Neural cell (in vitro differentiated cells): ENCODE results near the gene VAV3. TPM values are rescaled to one million over a fixed set of nuclear protein-coding genes. Genes with fewer than 3 reads are reported as not detected.

Experiments
- H2AFZ ChIP-seq: fragments of 200-600, 300-800 bp; sonication (generic), shearing (Covaris generic); 2 replicates; pipeline ENCODE4 v1.6.0; 2014; ENCODE audit warnings: low read depth, mild to moderate bottlenecking, antibody characterized with exemption, low read length, moderate library complexity
- H3F3A ChIP-seq: fragments of 200-600 bp; shearing (Covaris generic); 2 replicates; pipeline ENCODE4 v1.6.1; 2016; ENCODE audit warnings: mild to moderate bottlenecking, moderate library complexity, mixed read lengths, antibody characterized with exemption, low read length; ENCODE audit not compliant: insufficient read depth, poor library complexity, severe bottlenecking
- H3K27ac ChIP-seq: fragments of 200-600, 300-800 bp; sonication (generic), shearing (Covaris generic); 2 replicates; pipeline ENCODE4 v1.5.1; 2014; ENCODE audit warnings: mild to moderate bottlenecking, low read length, moderate library complexity
- H3K27me3 ChIP-seq: fragments of 300-800, 200-600 bp; sonication (generic), shearing (Covaris generic); 2 replicates; pipeline ENCODE4 v1.6.0; 2014; ENCODE audit warnings: mild to moderate bottlenecking, low read depth, low read length, moderate library complexity; ENCODE audit not compliant: insufficient read depth
- H3K36me3 ChIP-seq: fragments of 300-800, 200-600 bp; sonication (generic), shearing (Covaris generic); 2 replicates; pipeline ENCODE4 v1.5.1; 2014; ENCODE audit warnings: mild to moderate bottlenecking, antibody characterized with exemption, low read length, moderate library complexity; ENCODE audit not compliant: insufficient read depth
- H3K4me2 ChIP-seq: fragments of 300-800, 200-600 bp; sonication (generic), shearing (Covaris generic); 2 replicates; pipeline ENCODE4 v1.6.0; 2014; ENCODE audit warnings: mild to moderate bottlenecking, low read length
- H3K4me3 ChIP-seq: fragments of 300-800, 200-600 bp; sonication (generic), shearing (Covaris generic); 2 replicates; pipeline ENCODE4 v1.5.1; 2014; ENCODE audit warnings: mild to moderate bottlenecking, low read length, moderate library complexity
- H3K79me2 ChIP-seq: fragments of 200-600 bp; shearing (Covaris generic); replicated peaks from 2 replicates; pipeline ENCODE4 v1.6.0; 2014; ENCODE audit warnings: mild to moderate bottlenecking, low read length, moderate library complexity; ENCODE audit not compliant: insufficient read depth
- H3K9ac ChIP-seq: fragments of 300-800, 200-600 bp; sonication (generic), shearing (Covaris generic); 2 replicates; pipeline ENCODE4 v1.6.1; 2016; ENCODE audit warnings: mild to moderate bottlenecking, low read length, mixed read lengths
- H3K9me2 ChIP-seq: fragments of 200-600 bp; shearing (Covaris generic); 2 replicates; pipeline ENCODE4 v1.6.1; 2016; ENCODE audit warnings: mild to moderate bottlenecking, low read length, mixed read lengths; ENCODE audit not compliant: insufficient read depth
- H3K9me3 ChIP-seq: fragments of 200-600, 300-800 bp; sonication (generic), shearing (Covaris generic); 2 replicates; pipeline ENCODE4 v1.6.1; 2016; ENCODE audit warnings: mild to moderate bottlenecking, mixed run types, low read length, moderate library complexity, mixed read lengths
- H4K20me1 ChIP-seq: fragments of 200-600 bp; shearing (Covaris generic); 2 replicates; pipeline ENCODE4 v1.6.1; 2016; ENCODE audit warnings: mild to moderate bottlenecking, mixed run types; ENCODE audit not compliant: insufficient read depth
- CTCF ChIP-seq: fragments of 450-650 bp; IDR thresholded peaks from 2 replicates; pipeline ENCODE4 v1.5.1; 2014; ENCODE audit warnings: antibody characterized with exemption, mild to moderate bottlenecking, moderate library complexity; ENCODE audit not compliant: poor library complexity, severe bottlenecking
- EP300 ChIP-seq: fragments of 450-650 bp; conservative IDR thresholded peaks from 2 replicates; pipeline ENCODE4 v1.6.1; 2014; ENCODE audit warnings: antibody characterized with exemption, mild to moderate bottlenecking, moderate library complexity; ENCODE audit not compliant: poor library complexity, severe bottlenecking
- EZH2 ChIP-seq: fragments of 200-600, 300-800 bp; shearing (Covaris generic), sonication (generic); IDR thresholded peaks from 2 replicates; pipeline ENCODE4 v1.6.1; 2014; ENCODE audit warnings: antibody characterized with exemption, low read length, borderline replicate concordance, mild to moderate bottlenecking; ENCODE audit not compliant: insufficient read depth, poor library complexity, severe bottlenecking
- MXI1 ChIP-seq: fragments of 450-650 bp; conservative IDR thresholded peaks from 2 replicates; pipeline ENCODE4 v1.6.1; 2014; ENCODE audit warnings: antibody characterized with exemption, mild to moderate bottlenecking; ENCODE audit not compliant: poor library complexity, severe bottlenecking
- RAD21 ChIP-seq: fragments of 450-650 bp; conservative IDR thresholded peaks from 2 replicates; pipeline ENCODE4 v1.6.1; 2014; ENCODE audit warnings: antibody characterized with exemption, mild to moderate bottlenecking, moderate library complexity
- REST ChIP-seq: IDR thresholded peaks from 2 replicates; pipeline ENCODE4 v1.6.1; 2012; ENCODE audit warnings: borderline replicate concordance
- SMC3 ChIP-seq: fragments of 450-650 bp; conservative IDR thresholded peaks from 2 replicates; pipeline ENCODE4 v1.6.1; 2014; ENCODE audit warnings: antibody characterized with exemption, mild to moderate bottlenecking, moderate library complexity; ENCODE audit not compliant: poor library complexity
- polyA plus RNA-seq: library from polyadenylated mRNA; depleted of rRNA; stranded (reverse); fragments of >200 nt; gene quantifications from 2 replicates; pipeline ENCODE4 v1.2.3, GENCODE V29; 2014

Gene VAV3
- polyA plus RNA-seq, 1 donor from 2014 or later, result 7.6 TPM

GRCh38 chr1:107795441-107795840 lies 169.5 kb downstream of the VAV3 start:
- no peaks in the 10 kb centered on the region for H3K36me3 ChIP-seq
- H3K79me2 ChIP-seq, result no peaks in the 10 kb centered on the region
- no peaks in the 10 kb centered on the region for H3F3A ChIP-seq
- H3K9me2 ChIP-seq, result no peaks in the 10 kb centered on the region
- H3K27ac ChIP-seq, result no peak overlapping the region
- no peaks in the 10 kb centered on the region for H4K20me1 ChIP-seq
- H3K4me2 ChIP-seq, result no peak overlapping the region
- H3K4me3 ChIP-seq, result no peak overlapping the region
- H3K9me3 ChIP-seq, result no peaks in the 10 kb centered on the region
- no peak for TF ChIP-seq EP300
- no peak for TF ChIP-seq SMC3
- TF ChIP-seq MXI1, result no peak
- TF ChIP-seq EZH2, result no peak
- no peak for TF ChIP-seq RAD21
- H2AFZ ChIP-seq, result no peak overlapping the region
- no peaks in the 10 kb centered on the region for H3K27me3 ChIP-seq
- no peak overlapping the region for H3K9ac ChIP-seq

GRCh38 chr1:107794571-107794970 lies 170.4 kb downstream of the VAV3 start:
- Histone ChIP-seq H3K79me2 (no peaks in the 10 kb centered on the region), H3K4me2 (no peak overlapping the region), H3F3A (no peaks in the 10 kb centered on the region), H3K27me3 (no peaks in the 10 kb centered on the region), H3K9ac (no peak overlapping the region), H2AFZ (no peak overlapping the region), H3K27ac (no peak overlapping the region), H3K36me3 (no peaks in the 10 kb centered on the region), H3K9me2 (no peaks in the 10 kb centered on the region), H3K4me3 (no peak overlapping the region), H3K9me3 (no peaks in the 10 kb centered on the region), H4K20me1 (no peaks in the 10 kb centered on the region)
- TF ChIP-seq RAD21, result no peak
- TF ChIP-seq REST, result no peak
- no peak for TF ChIP-seq CTCF
- no peak for TF ChIP-seq MXI1
- no peak for TF ChIP-seq EZH2
- no peak for TF ChIP-seq SMC3
- no peak for TF ChIP-seq EP300
